K562 (cell line): ENCODE data around the gene CDYL2. TPM values are rescaled to one million over a fixed set of nuclear protein-coding genes. Genes with fewer than 3 reads are reported as not detected.

Source experiments
- ATAC-seq: fragments of 200-7000 bp; cut with Tn5 transposase; 3 replicates; pipeline ENCODE4 v1.9.1; 2020; ENCODE audit warnings: moderate library complexity
- BruUV-seq: library from RNA; stranded (reverse); fragments of 400-500 nt; replicated peaks from 2 replicates; lab custom pipeline; 2021; lab: Mats Ljungman, UMichigan
- CTCF ChIA-PET: fragments of 300-600 bp; formaldehyde crosslinking; extraction: SDS; loops from one replicate; lab custom pipeline; 2021; ENCODE audit warnings: low intra/inter-chr PET ratio; lab: Yijun Ruan, JAX
- POLR2A ChIA-PET: fragments of 300-600, 350-650 bp; sonication (Branson Sonifier 250); formaldehyde crosslinking; extraction: SDS; loops from one replicate; lab custom pipeline; 2021; ENCODE audit warnings: antibody characterized with exemption, inconsistent platforms; lab: Yijun Ruan, JAX
- DNase-seq, 4 experiments: peaks; one replicate each; pipeline versions ENCODE4 v3.0.0 to v3.0.0-alpha.2; 2011 to 2018; ENCODE audit warnings: low spot score in 3 of 4, mixed read lengths in 3 of 4; ENCODE audit errors: extremely low read depth in 1 of 4
- FAIRE-seq: peaks from 2 replicates; lab custom pipeline; 2011; peaks lifted over from hg19 to GRCh38; lab: Jason Lieb, UNC
- H2AFZ ChIP-seq: 2 replicates; pipeline ENCODE4 v1.6.0; 2011; ENCODE audit warnings: low read depth, low read length, control low read depth, inconsistent platforms
- H3K27ac ChIP-seq: fragments of 200-600 bp; 3 replicates; pipeline ENCODE4 v1.8.0; 2011; ENCODE audit warnings: low read depth, mild to moderate bottlenecking, control low read depth, inconsistent platforms, low read length, moderate library complexity, mixed read lengths; ENCODE audit errors: extremely low read depth
- H3K27me3 ChIP-seq, 2 experiments: fragments of 300-600 bp in 1 of 2; 2 replicates in 1 of 2; 3 replicates in 1 of 2; pipeline versions ENCODE4 v1.6.0 to v1.8.0; 2011; ENCODE audit warnings: inconsistent platforms in 2 of 2, low read length in 2 of 2, mild to moderate bottlenecking in 1 of 2, mixed read lengths in 1 of 2, moderate library complexity in 1 of 2; ENCODE audit not compliant: control insufficient read depth in 2 of 2, insufficient read depth in 2 of 2
- H3K36me3 ChIP-seq: fragments of 300-600 bp; 3 replicates; pipeline ENCODE4 v1.8.0; 2011; ENCODE audit warnings: mild to moderate bottlenecking, low read length, inconsistent platforms; ENCODE audit not compliant: control insufficient read depth, insufficient read depth
- H3K4me1 ChIP-seq, 2 experiments: fragments of 200-600 bp in 1 of 2; replicated peaks in 1 of 2; 2 replicates in 1 of 2; 3 replicates in 1 of 2; pipeline versions ENCODE4 v1.5.1 to v1.8.0; 2011; ENCODE audit warnings: inconsistent platforms in 2 of 2, low read length in 2 of 2, mild to moderate bottlenecking in 1 of 2, mixed read lengths in 1 of 2, moderate library complexity in 1 of 2; ENCODE audit not compliant: control insufficient read depth in 2 of 2, insufficient read depth in 2 of 2
- H3K4me2 ChIP-seq: 2 replicates; pipeline ENCODE4 v1.6.1; 2011; ENCODE audit warnings: low read length, control low read depth, inconsistent platforms, mixed read lengths; ENCODE audit not compliant: insufficient read depth
- H3K4me3 ChIP-seq: fragments of 200-600 bp; sonication (generic), shearing (Covaris generic); 2 replicates; pipeline ENCODE4 v1.5.1; 2016; ENCODE audit warnings: control low read depth, inconsistent platforms
- H3K79me2 ChIP-seq: fragments of 200-600 bp; 3 replicates; pipeline ENCODE4 v1.8.0; 2011; ENCODE audit warnings: low read length, inconsistent platforms; ENCODE audit not compliant: control insufficient read depth, insufficient read depth
- H3K9ac ChIP-seq, 2 experiments: 2 replicates each; pipeline versions ENCODE4 v1.6.0 to v1.6.1; 2011; ENCODE audit warnings: low read depth in 2 of 2, low read length in 2 of 2, control low read depth in 1 of 2, inconsistent platforms in 1 of 2, mild to moderate bottlenecking in 1 of 2, mixed read lengths in 1 of 2; ENCODE audit not compliant: insufficient read depth in 1 of 2
- H3K9me1 ChIP-seq: one replicate; pipeline ENCODE4 v1.6.0; 2011; ENCODE audit warnings: inconsistent platforms, mild to moderate bottlenecking, low read length, moderate library complexity; ENCODE audit not compliant: control insufficient read depth, insufficient read depth
- H3K9me3 ChIP-seq: replicated peaks from 2 replicates; pipeline ENCODE4 v1.5.1; 2011; ENCODE audit warnings: low read depth, low read length, inconsistent platforms; ENCODE audit not compliant: control insufficient read depth, insufficient read depth
- H4K20me1 ChIP-seq: replicated peaks from 2 replicates; pipeline ENCODE4 v1.6.1; 2011; ENCODE audit warnings: low read length, inconsistent platforms, mixed read lengths; ENCODE audit not compliant: control insufficient read depth, insufficient read depth
- IRF1 ChIP-seq: sonication (generic); formaldehyde crosslinking; IDR thresholded peaks from 2 replicates; pipeline ENCODE4 v1.8.0; 2022; ENCODE audit warnings: missing genetic modification reagents, mild to moderate bottlenecking, borderline replicate concordance
- REST ChIP-seq, 2 experiments: fragments of 450-650 bp; formaldehyde crosslinking in 1 of 2; IDR thresholded peaks; 2 replicates each; pipeline versions ENCODE4 v1.4.0 to v1.6.1; 2014 to 2020; ENCODE audit warnings: mild to moderate bottlenecking in 2 of 2, borderline replicate concordance in 1 of 2, low read depth in 1 of 2
- SFPQ ChIP-seq: fragments of 200-400 bp; formaldehyde crosslinking; IDR thresholded peaks from 2 replicates; pipeline ENCODE4 v1.6.1; 2017; ENCODE audit warnings: mild to moderate bottlenecking, low read depth, low read length, moderate library complexity
- ZNF263 ChIP-seq: sonication (generic); formaldehyde crosslinking; IDR thresholded peaks from 2 replicates; pipeline ENCODE4 v1.8.0; 2022; ENCODE audit warnings: mild to moderate bottlenecking, missing genetic modification reagents, borderline replicate concordance
- ZNF511 ChIP-seq: sonication (generic); formaldehyde crosslinking; IDR thresholded peaks from 2 replicates; pipeline ENCODE4 v1.8.0; 2022; ENCODE audit warnings: mild to moderate bottlenecking, missing genetic modification reagents
- WGBS: fragments of 100-300 bp; shearing (Covaris generic); methylation state at CpG from one replicate; pipeline ENCODE4 v1.1.6; 2016; ENCODE audit warnings: low coverage, mixed read lengths; ENCODE audit not compliant: insufficient coverage; ENCODE audit errors: missing lambda C conversion rate; 5-methylcytosine and 5-hydroxymethylcytosine counted together
- in situ Hi-C: fragments of 300-500 bp; cut with MboI; formaldehyde crosslinking; loops from 4 replicates; pipeline ENCODE4 v1.15.0; 2018; ENCODE audit warnings: inconsistent platforms, mixed read lengths
- intact Hi-C: fragments of 100-400 bp; cut with micrococcal nuclease; formaldehyde crosslinking; loops from 2 replicates; pipeline ENCODE4 v1.14.2; 2022
- polyA plus RNA-seq, 8 experiments: library from polyadenylated mRNA; depleted of rRNA in 4 of 8; stranded (reverse) in 5 of 8; unstranded in 3 of 8; fragments of >200 nt; fragmentation: Nextera tagmentation in 2 of 8; fragmentation: Illumina TruSeq in 1 of 8; extraction: Ambion mirVana in 2 of 8; extraction: Trizol in 1 of 8; gene quantifications; 2 replicates each; pipeline versions ENCODE4 v1.2.1 to v1.2.3, GENCODE V29; 2011 to 2014; ENCODE audit warnings: inconsistent platforms in 1 of 8, missing spikeins in 1 of 8
- total RNA-seq, 7 experiments: library from RNA; depleted of rRNA in 6 of 7; stranded (reverse); fragments of >200 nt in 6 of 7; fragmentation: Illumina TruSeq in 2 of 7; extraction: Trizol in 2 of 7; gene quantifications; 2 replicates each; pipeline versions ENCODE4 v1.2.1 to v1.2.3, GENCODE V29; 2011 to 2021; ENCODE audit warnings: low replicate concordance in 1 of 7
- TF ChIP-seq, protein P1 (sequence below): fragments of 450-650 bp; formaldehyde crosslinking; IDR thresholded peaks from 2 replicates; pipeline ENCODE4 v1.4.0; 2020; ENCODE audit warnings: mild to moderate bottlenecking, mixed read lengths

Gene CDYL2
- total and polyA plus RNA-seq, 9 of the 15 experiments (the other 6 are each of a cell fraction or from before 2014, with no cell fraction given): under 0.01 to 0.04 (median 0.01) TPM; not detected in 6

DNA sequence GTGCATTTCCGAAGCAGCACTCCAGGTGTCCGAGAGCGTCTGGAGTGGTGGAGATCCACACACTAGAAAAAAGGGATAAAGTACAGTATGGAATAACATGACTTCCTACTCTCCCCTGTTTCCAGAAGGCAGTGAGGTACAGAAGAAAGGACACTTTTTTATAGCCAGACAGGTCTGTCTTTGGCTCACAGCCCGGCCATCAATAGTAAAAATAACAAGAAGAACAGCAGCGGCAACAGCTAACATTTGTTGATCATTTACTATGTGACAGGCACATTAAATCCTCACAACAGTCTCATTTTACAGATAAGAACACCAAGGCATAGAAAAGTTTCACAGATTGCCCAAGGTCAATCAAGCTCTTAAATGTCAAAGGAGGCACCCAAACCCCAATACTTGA, 247.4 kb downstream of the CDYL2 start:
- no peaks in the 10 kb centered on the region for H3K9me3 ChIP-seq
- no peaks in the 10 kb centered on the region for H3K79me2 ChIP-seq
- no peak overlapping the region for H3K9ac ChIP-seq
- H3K27me3 ChIP-seq: peaks cover 0 to 4% of the 10 kb centered on the region in 2 experiments; a peak in 2 of 5 replicates
- no peaks in the 10 kb centered on the region for H3K36me3 ChIP-seq
- TF ChIP-seq ZNF511 (no peak), ZNF263 (no peak), REST (IDR thresholded peaks at IDR 0.05; ENCODE audit: borderline replicate concordance) (no peak), REST (CRISPR knock-in tag; IDR thresholded peaks at IDR 0.05; ENCODE audit: low read depth) (no peak), SFPQ (no peak), IRF1 (CRISPR knock-in tag) (no peak)
- TF ChIP-seq, protein P1, sequence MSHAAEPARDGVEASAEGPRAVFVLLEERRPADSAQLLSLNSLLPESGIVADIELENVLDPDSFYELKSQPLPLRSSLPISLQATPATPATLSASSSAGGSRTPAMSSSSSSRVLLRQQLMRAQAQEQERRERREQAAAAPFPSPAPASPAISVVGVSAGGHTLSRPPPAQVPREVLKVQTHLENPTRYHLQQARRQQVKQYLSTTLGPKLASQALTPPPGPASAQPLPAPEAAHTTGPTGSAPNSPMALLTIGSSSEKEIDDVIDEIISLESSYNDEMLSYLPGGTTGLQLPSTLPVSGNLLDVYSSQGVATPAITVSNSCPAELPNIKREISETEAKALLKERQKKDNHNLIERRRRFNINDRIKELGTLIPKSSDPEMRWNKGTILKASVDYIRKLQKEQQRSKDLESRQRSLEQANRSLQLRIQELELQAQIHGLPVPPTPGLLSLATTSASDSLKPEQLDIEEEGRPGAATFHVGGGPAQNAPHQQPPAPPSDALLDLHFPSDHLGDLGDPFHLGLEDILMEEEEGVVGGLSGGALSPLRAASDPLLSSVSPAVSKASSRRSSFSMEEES: no peak
- FAIRE-seq (no peak), DNase-seq (no peak), ATAC-seq (no peak)
- intact Hi-C loops: no loop called here
- H4K20me1 ChIP-seq: no peaks in the 10 kb centered on the region
- H3K4me2 ChIP-seq: no peak overlapping the region
- POLR2A ChIA-PET: no interaction called here
- H2AFZ ChIP-seq: no peak overlapping the region
- 0% methylated on average over 5 of the region's 5 CpGs for WGBS
- H3K4me1 ChIP-seq: no peaks in the 10 kb centered on the region
- H3K27ac ChIP-seq: no peak overlapping the region
- no peaks in the 10 kb centered on the region for H3K9me1 ChIP-seq
- in situ Hi-C loops: no loop called here
- no peak overlapping the region for H3K4me3 ChIP-seq
- BruUV-seq: no TSS peak
- CTCF ChIA-PET: no interaction called here
